HepG2 (cell line): ENCODE data around the gene BMERB1. TPM values are rescaled to one million over a fixed set of nuclear protein-coding genes. Genes with fewer than 3 reads are reported as not detected.

Experiments
- ATAC-seq: fragments of 200-7000 bp; cut with Tn5 transposase; 3 replicates; pipeline ENCODE4 v1.9.1; 2020; ENCODE audit warnings: mild to moderate bottlenecking, moderate library complexity
- BruUV-seq: library from RNA; stranded (reverse); fragments of 400-500 nt; replicated peaks from 2 replicates; lab custom pipeline; 2021; lab: Mats Ljungman, UMichigan
- CTCF ChIA-PET: fragments of 300-600 bp; formaldehyde crosslinking; extraction: SDS; loops from one replicate; lab custom pipeline; 2021; ENCODE audit warnings: low total read pairs, inconsistent platforms, low intra/inter-chr PET ratio; lab: Yijun Ruan, JAX
- POLR2A ChIA-PET: fragments of 350-600 bp; sonication (Branson Sonifier 250); formaldehyde crosslinking; loops from one replicate; lab custom pipeline; 2020; ENCODE audit warnings: antibody characterized with exemption, inconsistent platforms; lab: Yijun Ruan, JAX
- DNase-seq: peaks from one replicate; pipeline ENCODE4 v3.0.0-alpha.2; 2015; ENCODE audit warnings: low spot score
- FAIRE-seq: peaks from 3 replicates; lab custom pipeline; 2011; peaks lifted over from hg19 to GRCh38; lab: Jason Lieb, UNC
- H2AFZ ChIP-seq: one replicate; pipeline ENCODE4 v1.6.1; 2011; ENCODE audit warnings: low read length, inconsistent platforms
- H3K27ac ChIP-seq: fragments of 300-600 bp; 3 replicates; pipeline ENCODE4 v1.8.0; 2011; ENCODE audit warnings: mixed run types, mild to moderate bottlenecking, mixed read lengths, low read length, inconsistent platforms; ENCODE audit not compliant: insufficient read depth; ENCODE audit errors: extremely low read length
- H3K27me3 ChIP-seq, 2 experiments: fragments of 200-600 bp in 1 of 2; 2 replicates in 1 of 2; 3 replicates in 1 of 2; pipeline versions ENCODE4 v1.6.0 to v1.8.0; 2011; ENCODE audit warnings: low read length in 2 of 2, mild to moderate bottlenecking in 2 of 2, moderate library complexity in 2 of 2, inconsistent platforms in 1 of 2; ENCODE audit not compliant: insufficient read depth in 2 of 2, control insufficient read depth in 1 of 2
- H3K36me3 ChIP-seq, 2 experiments: fragments of 200-600 bp in 1 of 2; replicated peaks in 1 of 2; 2 replicates in 1 of 2; 3 replicates in 1 of 2; pipeline versions ENCODE4 v1.5.1 to v1.8.0; 2011; ENCODE audit warnings: low read length in 2 of 2, inconsistent platforms in 1 of 2; ENCODE audit not compliant: insufficient read depth in 2 of 2, control insufficient read depth in 1 of 2
- H3K4me1 ChIP-seq: 2 replicates; pipeline ENCODE4 v1.5.1; 2012; ENCODE audit warnings: low read length, inconsistent platforms; ENCODE audit not compliant: insufficient read depth
- H3K4me2 ChIP-seq: 2 replicates; pipeline ENCODE4 v1.6.0; 2011; ENCODE audit warnings: low read depth, low read length, inconsistent platforms
- H3K4me3 ChIP-seq, 3 experiments: fragments of 200-600 bp in 1 of 3; sonication (generic), shearing (Covaris generic) in 1 of 3; replicated peaks in 1 of 3; 2 replicates each; pipeline ENCODE4 v1.5.1; 2011 to 2016; ENCODE audit warnings: low read length in 3 of 3, inconsistent platforms in 2 of 3, low read depth in 2 of 3, mild to moderate bottlenecking in 2 of 3, control low read depth in 1 of 3, mixed read lengths in 1 of 3; ENCODE audit not compliant: insufficient read depth in 1 of 3
- H3K79me2 ChIP-seq: one replicate; pipeline ENCODE4 v1.6.1; 2011; ENCODE audit warnings: low read length, inconsistent platforms; ENCODE audit not compliant: insufficient read depth
- H3K9ac ChIP-seq: 2 replicates; pipeline ENCODE4 v1.6.0; 2011; ENCODE audit warnings: mild to moderate bottlenecking, low read depth, low read length, inconsistent platforms; ENCODE audit not compliant: insufficient read depth
- H3K9me3 ChIP-seq: 2 replicates; pipeline ENCODE4 v1.5.1; 2012; ENCODE audit warnings: mild to moderate bottlenecking, low read length
- H4K20me1 ChIP-seq: 2 replicates; pipeline ENCODE4 v1.6.0; 2011; ENCODE audit warnings: inconsistent platforms, mild to moderate bottlenecking, low read length, moderate library complexity; ENCODE audit not compliant: insufficient read depth
- FOXA1 ChIP-seq, 2 experiments: fragments of 450-650 bp in 1 of 2; sonication (generic) in 1 of 2; formaldehyde crosslinking in 1 of 2; IDR thresholded peaks; 2 replicates each; pipeline versions ENCODE4 v1.4.0 to v1.6.1; 2016 to 2020; ENCODE audit warnings: missing genetic modification reagents in 1 of 2
- FOXC1 ChIP-seq: sonication (generic); formaldehyde crosslinking; IDR thresholded peaks from 2 replicates; pipeline ENCODE4 v1.8.0; 2022; ENCODE audit warnings: mild to moderate bottlenecking, missing genetic modification reagents, borderline replicate concordance
- FOXJ3 ChIP-seq: sonication (generic); formaldehyde crosslinking; IDR thresholded peaks from 2 replicates; pipeline ENCODE4 v1.4.0; 2020; ENCODE audit warnings: missing genetic modification reagents, mild to moderate bottlenecking, borderline replicate concordance
- HDAC2 ChIP-seq: sonication (generic); formaldehyde crosslinking; IDR thresholded peaks from 2 replicates; pipeline ENCODE4 v1.4.0; 2020; ENCODE audit warnings: missing genetic modification reagents
- HHEX ChIP-seq: IDR thresholded peaks from 2 replicates; pipeline ENCODE4 v1.6.1; 2016; ENCODE audit warnings: control low read depth
- HMGXB4 ChIP-seq, 2 experiments: sonication (generic) in 1 of 2; formaldehyde crosslinking in 1 of 2; IDR thresholded peaks; 2 replicates each; pipeline versions ENCODE4 v1.4.0 to v1.6.1; 2018 to 2020; ENCODE audit warnings: missing genetic modification reagents in 2 of 2, borderline replicate concordance in 1 of 2, low read depth in 1 of 2, mild to moderate bottlenecking in 1 of 2, missing biosample characterization in 1 of 2
- NCOA2 ChIP-seq: sonication (generic); formaldehyde crosslinking; IDR thresholded peaks from 2 replicates; pipeline ENCODE4 v1.8.0; 2022; ENCODE audit warnings: inconsistent platforms
- PHF5A ChIP-seq: IDR thresholded peaks from one replicate; pipeline ENCODE4 v1.6.1; 2018; ENCODE audit warnings: low read depth, missing genetic modification reagents; ENCODE audit not compliant: unreplicated experiment
- TBL1XR1 ChIP-seq: fragments of 150-350 bp; IDR thresholded peaks from 2 replicates; pipeline ENCODE4 v1.6.1; 2014; ENCODE audit warnings: borderline replicate concordance, low read length; ENCODE audit not compliant: partially characterized antibody
- TBP ChIP-seq: sonication (generic); formaldehyde crosslinking; IDR thresholded peaks from 2 replicates; pipeline ENCODE4 v1.5.0; 2020; ENCODE audit warnings: missing genetic modification reagents
- ZNF317 ChIP-seq: sonication (generic); formaldehyde crosslinking; IDR thresholded peaks from 2 replicates; pipeline ENCODE4 v1.5.0; 2020; ENCODE audit warnings: mild to moderate bottlenecking, missing genetic modification reagents
- ZNF33A ChIP-seq: sonication (generic); formaldehyde crosslinking; IDR thresholded peaks from 2 replicates; pipeline ENCODE4 v1.5.1; 2020; ENCODE audit warnings: missing genetic modification reagents, mild to moderate bottlenecking, moderate library complexity, borderline replicate concordance
- ZNF430 ChIP-seq: sonication (generic); formaldehyde crosslinking; IDR thresholded peaks from 2 replicates; pipeline ENCODE4 v1.9.0; 2021; ENCODE audit warnings: mild to moderate bottlenecking, missing genetic modification reagents
- ZNF530 ChIP-seq: sonication (generic); formaldehyde crosslinking; IDR thresholded peaks from 2 replicates; pipeline ENCODE4 v1.5.0; 2020; ENCODE audit warnings: low read depth, mild to moderate bottlenecking, missing genetic modification reagents
- ZNF570 ChIP-seq: sonication (generic); formaldehyde crosslinking; IDR thresholded peaks from 2 replicates; pipeline ENCODE4 v1.4.0; 2020; ENCODE audit warnings: mild to moderate bottlenecking, missing genetic modification reagents, borderline replicate concordance
- ZNF619 ChIP-seq: sonication (generic); formaldehyde crosslinking; IDR thresholded peaks from 2 replicates; pipeline ENCODE4 v1.4.0; 2020; ENCODE audit warnings: mild to moderate bottlenecking, missing genetic modification reagents
- ZNF670 ChIP-seq: sonication (generic); formaldehyde crosslinking; IDR thresholded peaks from 2 replicates; pipeline ENCODE4 v1.8.0; 2022; ENCODE audit warnings: mild to moderate bottlenecking, missing genetic modification reagents, borderline replicate concordance
- WGBS: methylation state at CpG from one replicate; pipeline ENCODE4 v1.1.6; 2017; ENCODE audit warnings: low lambda C conversion rate; 5-methylcytosine and 5-hydroxymethylcytosine counted together
- in situ Hi-C: cut with HindIII; loops from 2 replicates; pipeline ENCODE4 v1.10.0; 2017; ENCODE audit warnings: low pct_unique_long_range_greater_than_20kb; ENCODE audit not compliant: extremely low pct_ligation_motif_present
- intact Hi-C: fragments of 100-400 bp; cut with micrococcal nuclease; formaldehyde crosslinking; loops from one replicate; pipeline ENCODE4 v1.10.0; 2022; ENCODE audit not compliant: unreplicated experiment
- polyA plus RNA-seq, 8 experiments: library from polyadenylated mRNA; depleted of rRNA in 3 of 8; stranded (reverse) in 7 of 8; unstranded in 1 of 8; fragments of >200 nt; fragmentation: Illumina TruSeq in 4 of 8; extraction: Trizol in 4 of 8; gene quantifications; 2 replicates each; pipeline versions ENCODE4 v1.2.1 to v1.2.3, GENCODE V29; 2011 to 2016; ENCODE audit warnings: low read depth in 4 of 8, missing spikeins in 1 of 8, mixed read lengths in 1 of 8; ENCODE audit not compliant: insufficient read depth in 1 of 8
- total RNA-seq, 5 experiments: library from RNA; depleted of rRNA; stranded (reverse); fragments of >200 nt; fragmentation: Illumina TruSeq; extraction: Trizol; gene quantifications; 2 replicates each; pipeline ENCODE4 v1.2.3, GENCODE V29; 2016; ENCODE audit warnings: low read depth in 1 of 5
- TF ChIP-seq, protein P1 (sequence below): sonication (generic); formaldehyde crosslinking; IDR thresholded peaks from 2 replicates; pipeline ENCODE4 v1.4.0; 2020; ENCODE audit warnings: missing genetic modification reagents; ENCODE audit errors: not compliant biosample characterization

BMERB1 gene
- total and polyA plus RNA-seq, 2 of the 13 experiments (the other 11 are each of a cell fraction or from before 2014, with no cell fraction given), result 1.4 TPM

DNA sequence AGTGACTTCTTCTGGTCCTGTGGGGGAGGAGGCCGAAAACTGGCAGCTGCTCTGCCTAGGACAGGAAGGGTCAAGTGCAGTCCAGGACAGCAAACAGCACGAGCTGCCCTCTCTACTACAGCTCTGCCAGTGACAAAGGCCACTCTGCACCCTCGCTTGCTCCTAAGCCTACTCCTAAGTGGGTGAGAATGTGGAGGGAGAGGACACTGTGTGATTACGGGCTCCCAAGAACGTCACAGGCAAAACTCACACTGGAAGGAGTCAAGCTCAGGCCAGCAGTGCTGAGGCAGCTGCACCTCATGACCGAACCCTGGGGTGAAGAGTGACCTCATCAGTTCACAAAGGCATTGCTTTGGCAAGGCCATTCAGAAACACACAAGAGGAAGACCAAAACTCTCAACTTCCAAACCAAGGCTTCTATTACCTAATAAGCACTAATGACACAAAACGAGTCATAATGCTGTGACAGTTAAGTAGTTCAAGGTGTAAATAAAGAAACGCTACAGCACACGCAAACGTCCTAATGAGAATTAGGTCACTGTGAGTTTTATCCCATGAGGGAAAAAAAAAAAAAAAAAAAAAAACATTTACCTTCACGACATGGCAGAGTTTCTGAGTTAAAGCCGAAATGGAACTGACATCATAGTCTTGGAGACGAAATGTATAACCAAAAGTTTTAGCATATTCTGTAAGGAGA lies 173.5 kb downstream of the BMERB1 start (continued):
- peak; percentile 18 to 31; a peak in 1 of 4 replicates for TF ChIP-seq HMGXB4 (CRISPR knock-in tag; IDR thresholded peaks at IDR 0.05; ENCODE audit: borderline replicate concordance in 1 of 2, low read depth in 1 of 2)
- TF ChIP-seq HHEX, result 0 out of 2 replicates have a peak, but pooled peaks have one; percentile 29
- TF ChIP-seq FOXC1, result peak; percentile 56

GRCh38 chr16:15608398-15609285 lies 174.3 kb downstream of the BMERB1 start:
- H3K4me3 ChIP-seq, result no peak overlapping the region
- peak overlapping the region; percentile 48 for H3K4me2 ChIP-seq
- in situ Hi-C loops, result no loop called here
- peak overlapping the region; percentile 58 for H3K27ac ChIP-seq
- peaks cover 27 to 44% of the 10 kb centered on the region in 2 experiments for H3K36me3 ChIP-seq
- FAIRE-seq (peak; percentile 89), ATAC-seq (peak; percentile 41), DNase-seq (peak; percentile 90)
- H3K9ac ChIP-seq, result no peak overlapping the region
- H4K20me1 ChIP-seq, result no peaks in the 10 kb centered on the region
- no peaks in the 10 kb centered on the region for H3K27me3 ChIP-seq
- BruUV-seq, result no TSS peak
- H2AFZ ChIP-seq, result no peak overlapping the region
- H3K79me2 ChIP-seq, result no peaks in the 10 kb centered on the region
- H3K9me3 ChIP-seq, result no peaks in the 10 kb centered on the region
- intact Hi-C loops, result loop anchor here (2.0 kb wide), 1 partner anchor 18 kb away; no protein-coding TSS in a partner anchor
- 64% methylated on average over 19 of the region's 19 CpGs for WGBS
- H3K4me1 ChIP-seq, result peaks cover 69% of the 10 kb centered on the region
- CTCF ChIA-PET, result interaction anchor here (1.1 kb wide), 1 partner anchor 34 kb away, joined by 3 read pairs; no protein-coding TSS in a partner anchor
- POLR2A ChIA-PET, result interaction anchor here (0.7 to 6.0 kb wide), 10 partner anchors 10 to 388 kb away, joined by 3 to 89 read pairs (median 4); partner anchors contain the start of gene MARF1
- peak; percentile 69; the same call in 1 of the 2 replicates for TF ChIP-seq ZNF33A (CRISPR knock-in tag)
- TF ChIP-seq TBP (CRISPR knock-in tag), result no peak
- peak; percentile 51; the same call in 1 of the 2 replicates for TF ChIP-seq HDAC2 (CRISPR knock-in tag)
- no peak for TF ChIP-seq ZNF570 (CRISPR knock-in tag)
- TF ChIP-seq PHF5A (CRISPR knock-in tag), result peak; percentile 82
- TF ChIP-seq ZNF670 (CRISPR knock-in tag), result peak; percentile 96; the same call in 1 of the 2 replicates
- peak; percentile 94 for TF ChIP-seq TBL1XR1
- TF ChIP-seq FOXA1 (IDR thresholded peaks at IDR 0.05), result peak; percentile 65
- TF ChIP-seq FOXA1 (CRISPR knock-in tag; IDR thresholded peaks at IDR 0.05), result peak; percentile 76
- TF ChIP-seq ZNF530 (CRISPR knock-in tag), result no peak
- peak; percentile 93; the same call in 1 of the 2 replicates for TF ChIP-seq FOXJ3 (CRISPR knock-in tag)
- TF ChIP-seq NCOA2 (CRISPR knock-in tag), result peak; percentile 73
- TF ChIP-seq ZNF317 (CRISPR knock-in tag), result peak; percentile 67; the same call in 1 of the 2 replicates
- TF ChIP-seq, protein P1, sequence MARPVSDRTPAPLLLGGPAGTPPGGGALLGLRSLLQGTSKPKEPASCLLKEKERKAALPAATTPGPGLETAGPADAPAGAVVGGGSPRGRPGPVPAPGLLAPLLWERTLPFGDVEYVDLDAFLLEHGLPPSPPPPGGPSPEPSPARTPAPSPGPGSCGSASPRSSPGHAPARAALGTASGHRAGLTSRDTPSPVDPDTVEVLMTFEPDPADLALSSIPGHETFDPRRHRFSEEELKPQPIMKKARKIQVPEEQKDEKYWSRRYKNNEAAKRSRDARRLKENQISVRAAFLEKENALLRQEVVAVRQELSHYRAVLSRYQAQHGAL (CRISPR knock-in tag), result peak; percentile 86
- TF ChIP-seq ZNF619 (CRISPR knock-in tag), result no peak
- 0 out of 2 replicates have a peak, but pooled peaks have one; percentile 35 for TF ChIP-seq ZNF430 (CRISPR knock-in tag)
